T-cell (primary cell): ENCODE results near the gene PPM1K. TPM values are rescaled to one million over a fixed set of nuclear protein-coding genes. Genes with fewer than 3 reads are reported as not detected.
A peak's percentile ranks its signal among the peaks of the same experiment; 100 is the strongest.

Experiments
- ATAC-seq, 4 experiments: fragments of 200-7000 bp in 3 of 4; fragments of 150-1000 bp in 1 of 4; cut with Tn5 transposase; replicated peaks in 1 of 4; 1 replicate in 3 of 4; 2 replicates in 1 of 4; pipeline ENCODE4 v1.10.0; 2021; ENCODE audit warnings: moderate library complexity in 3 of 4, mild to moderate bottlenecking in 2 of 4, moderate number of reproducible peaks in 1 of 4
- CTCF ChIA-PET, 2 donors: fragments of 300-600 bp; sonication (Branson Sonifier 250); formaldehyde crosslinking; loops; one replicate each; lab custom pipeline; 2022; ENCODE audit warnings: antibody characterized with exemption in 2 of 2; lab: Charles Lee
- POLR2A ChIA-PET, 2 donors: fragments of 300-600 bp; sonication (Branson Sonifier 250); formaldehyde crosslinking; loops; one replicate each; lab custom pipeline; 2022; ENCODE audit warnings: antibody characterized with exemption in 2 of 2; lab: Charles Lee
- DNase-seq, 35 experiments: peaks; one replicate each; pipeline versions ENCODE4 v3.0.0 to v3.0.0-alpha.2; 2013 to 2023
- H3K27ac ChIP-seq: one replicate; pipeline ENCODE4 v1.5.1; 2013; ENCODE audit warnings: low read length
- H3K27me3 ChIP-seq, 2 experiments: replicated peaks in 1 of 2; 1 replicate in 1 of 2; 2 replicates in 1 of 2; pipeline versions ENCODE4 v1.6.1 to v1.7.0; 2013; ENCODE audit warnings: low read length in 1 of 2, mixed read lengths in 1 of 2; ENCODE audit not compliant: control insufficient read depth in 2 of 2, insufficient read depth in 2 of 2; ENCODE audit errors: extremely low read depth in 1 of 2
- H3K36me3 ChIP-seq, 2 donors: 1 replicate in 1 of 2; 2 replicates in 1 of 2; pipeline versions ENCODE4 v1.6.1 to v1.7.0; 2013; ENCODE audit warnings: low read length in 1 of 2; ENCODE audit not compliant: control insufficient read depth in 2 of 2, insufficient read depth in 1 of 2; ENCODE audit errors: extremely low read depth in 1 of 2
- H3K4me1 ChIP-seq, 2 experiments: 1 replicate in 1 of 2; 2 replicates in 1 of 2; pipeline versions ENCODE4 v1.6.1 to v1.7.0; 2013; ENCODE audit warnings: low read length in 2 of 2, mixed read lengths in 1 of 2; ENCODE audit not compliant: insufficient read depth in 2 of 2, control insufficient read depth in 1 of 2; ENCODE audit errors: extremely low read depth in 1 of 2
- H3K4me3 ChIP-seq, 2 donors: 1 replicate in 1 of 2; 2 replicates in 1 of 2; pipeline versions ENCODE4 v1.5.1 to v1.7.0; 2013; ENCODE audit warnings: mild to moderate bottlenecking in 2 of 2, low read length in 1 of 2, moderate library complexity in 1 of 2; ENCODE audit not compliant: control insufficient read depth in 1 of 2; ENCODE audit errors: extremely low read depth in 1 of 2
- H3K9me3 ChIP-seq: 2 replicates; pipeline ENCODE4 v1.7.0; 2013
- H3K27ac Mint-ChIP-seq, 2 donors: one replicate each; pipeline ENCODE4 v1.8.0; 2020 to 2021; ENCODE audit warnings: mild to moderate bottlenecking in 2 of 2, mixed read lengths in 2 of 2
- H3K27me3 Mint-ChIP-seq, 2 donors: one replicate each; pipeline ENCODE4 v1.8.0; 2021 to 2022; ENCODE audit warnings: mixed read lengths in 2 of 2
- H3K36me3 Mint-ChIP-seq: one replicate; pipeline ENCODE4 v1.8.0; 2021; ENCODE audit warnings: mixed read lengths
- H3K4me1 Mint-ChIP-seq, 3 donors: one replicate each; pipeline ENCODE4 v1.8.0; 2020 to 2022; ENCODE audit warnings: mixed read lengths in 3 of 3, mild to moderate bottlenecking in 1 of 3
- H3K4me3 Mint-ChIP-seq, 3 donors: one replicate each; pipeline ENCODE4 v1.8.0; 2020 to 2022; ENCODE audit warnings: mild to moderate bottlenecking in 3 of 3, mixed read lengths in 3 of 3, moderate library complexity in 3 of 3
- H3K9me3 Mint-ChIP-seq, 3 donors: one replicate each; pipeline ENCODE4 v1.8.0; 2020 to 2022; ENCODE audit warnings: mixed read lengths in 3 of 3
- WGBS: methylation state at CpG from one replicate; pipeline ENCODE4 v1.1.5; 2013; ENCODE audit warnings: missing lambda C conversion rate; ENCODE audit not compliant: insufficient coverage; 5-methylcytosine and 5-hydroxymethylcytosine counted together
- total RNA-seq, 35 experiments: library from RNA in 6 of 35; stranded (reverse) in 6 of 35; fragments of 120-200 nt in 1 of 35; gene quantifications; one replicate each; pipeline versions ENCODE4 v1.2.1 to v1.2.4 and lab custom pipeline; 2013 to 2026

Gene PPM1K
- total RNA-seq, 5 donors from 2014 or later (not counting 1 experiment from before 2014, with no cell fraction given): 74.2 to 91.1 (median 84.8) TPM

DNA sequence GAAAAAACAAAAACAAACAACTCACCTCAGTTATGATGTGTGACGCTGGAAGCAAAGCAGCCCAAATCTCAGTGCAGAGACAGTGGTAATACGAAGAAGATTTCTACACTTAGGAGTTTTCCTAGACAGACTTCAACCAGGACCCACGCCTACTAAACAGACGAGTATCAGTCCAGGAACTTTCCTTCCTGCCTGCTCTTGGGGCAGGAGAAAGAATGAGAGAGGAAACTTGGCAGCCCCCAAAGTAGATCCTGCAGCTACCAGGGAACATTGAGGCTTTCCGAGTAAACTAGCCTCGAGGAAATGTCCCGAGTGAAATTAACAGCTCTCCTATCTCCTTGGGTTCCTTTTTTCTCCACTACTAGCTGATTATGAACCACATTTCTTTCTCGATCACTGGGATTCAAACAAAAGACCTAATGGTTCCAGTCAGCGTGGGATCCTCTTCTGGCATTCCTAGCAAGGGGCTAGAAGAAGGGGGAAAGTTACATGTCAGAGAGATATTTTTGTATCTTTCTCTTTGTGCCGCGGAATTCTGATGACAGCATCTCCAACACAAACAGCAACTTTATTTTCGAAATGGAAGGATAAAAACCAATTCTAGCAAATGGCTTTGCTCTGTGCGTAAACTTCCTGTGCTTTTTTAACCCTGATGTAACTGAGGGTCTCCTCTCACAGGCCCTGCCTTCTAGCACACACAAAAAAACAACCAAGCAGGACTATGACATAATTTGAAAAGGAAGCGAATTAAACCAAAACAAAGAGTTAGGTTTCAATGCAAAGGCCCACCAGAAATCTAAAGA, 53.2 kb downstream of the PPM1K start:
- WGBS: 50% methylated on average over 3 of the region's 14 CpGs
- Histone ChIP-seq H3K4me1 (peaks cover 3 to 5% of the 10 kb centered on the region in 2 experiments), H3K9me3 (no peaks in the 10 kb centered on the region), H3K36me3 (no peaks in the 10 kb centered on the region), H3K27ac (peak overlapping the region; percentile 73), H3K27me3 (no peaks in the 10 kb centered on the region), H3K4me3 (peak overlapping the region in 1 of 2 donors; percentile 25)
- no peaks in the 10 kb centered on the region for H3K36me3 Mint-ChIP-seq
- ChIA-PET POLR2A (interaction anchor here in 1 of 2 donors (1.0 kb wide), 1 partner anchor 53 kb away, joined by 4 read pairs; the partner anchor contains the start of gene PPM1K), CTCF (interaction anchor here (0.6 to 1.4 kb wide), 4 partner anchors 13 to 381 kb away, joined by 3 to 5 read pairs (median 3); no protein-coding TSS in a partner anchor)
- H3K27ac Mint-ChIP-seq: peak overlapping the region; percentile 62 to 86
- DNase-seq (peak in 4 of 35 experiments; percentile 4 to 27 (median 10)), ATAC-seq (peak in 2 of 4 experiments; percentile 67 to 86)
- no peaks in the 10 kb centered on the region for H3K27me3 Mint-ChIP-seq
- peaks cover 18 to 19% (median 18%) of the 10 kb centered on the region in 3 donors for H3K4me1 Mint-ChIP-seq
- H3K9me3 Mint-ChIP-seq: peaks cover 0 to 7% (median 0%) of the 10 kb centered on the region in 3 donors
- peak overlapping the region; percentile 46 to 65 (median 49) for H3K4me3 Mint-ChIP-seq

- ATAC-seq: peak; percentile 52 to 63 (median 56)
- POLR2A ChIA-PET: no interaction called here
Measured at GRCh38 chr4:88230461-88230891, 53.9 kb downstream of the PPM1K start.

GRCh38 chr4:88227734-88228133, 56.6 kb downstream of the PPM1K start:
- POLR2A ChIA-PET: no interaction called here
- H3K36me3 Mint-ChIP-seq: no peaks in the 10 kb centered on the region
- CTCF ChIA-PET: interaction anchor here in 1 of 2 donors (0.5 kb wide), 1 partner anchor 35 kb away, joined by 4 read pairs; no protein-coding TSS in a partner anchor

More at GRCh38 chr4:88230461-88230891, 53.9 kb downstream of the PPM1K start:
- Histone ChIP-seq H3K9me3 (no peaks in the 10 kb centered on the region), H3K27me3 (no peaks in the 10 kb centered on the region), H3K36me3 (no peaks in the 10 kb centered on the region), H3K27ac (peak overlapping the region; percentile 73), H3K4me1 (peaks cover 3 to 5% of the 10 kb centered on the region in 2 experiments), H3K4me3 (peak overlapping the region in 1 of 2 donors; percentile 25)
- peaks cover 0 to 7% (median 0%) of the 10 kb centered on the region in 3 donors for H3K9me3 Mint-ChIP-seq
- no peaks in the 10 kb centered on the region for H3K27me3 Mint-ChIP-seq
- H3K36me3 Mint-ChIP-seq: no peaks in the 10 kb centered on the region
- peaks cover 18 to 19% (median 18%) of the 10 kb centered on the region in 3 donors for H3K4me1 Mint-ChIP-seq
- H3K4me3 Mint-ChIP-seq: peak overlapping the region; percentile 46 to 65 (median 49)
- CTCF ChIA-PET: interaction anchor here in 1 of 2 donors (0.7 to 1.2 kb wide), 2 partner anchors 19 to 89 kb away, joined by 3 to 4 read pairs; no protein-coding TSS in a partner anchor
- no CpG with 5 or more reads among the region's 1 CpG for WGBS
- DNase-seq: no peak
- H3K27ac Mint-ChIP-seq: peak overlapping the region; percentile 62 to 86

DNA sequence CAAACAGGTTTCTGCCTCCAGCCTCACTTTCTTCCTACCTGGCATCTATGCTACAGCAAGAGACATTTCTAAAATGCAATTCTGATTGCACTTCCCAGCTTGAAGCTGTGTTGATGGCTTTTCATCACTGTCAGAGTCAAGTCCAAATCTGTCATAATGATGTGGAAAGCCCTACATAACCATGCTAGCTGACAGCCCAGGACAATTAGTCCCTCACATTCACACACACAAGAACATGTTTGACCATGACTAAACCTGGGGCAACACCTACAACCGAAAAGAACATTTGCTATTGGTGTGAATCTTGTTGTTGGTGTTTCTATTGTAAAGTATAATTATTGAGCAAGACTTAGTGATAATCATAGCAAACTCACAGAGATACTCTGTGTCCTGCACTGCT, 58.2 kb downstream of the PPM1K start:
- Mint-ChIP-seq H3K9me3 (peaks cover 0 to 7% (median 0%) of the 10 kb centered on the region in 3 donors), H3K4me1 (peaks cover 8 to 9% (median 9%) of the 10 kb centered on the region in 3 donors), H3K36me3 (no peaks in the 10 kb centered on the region), H3K27me3 (no peaks in the 10 kb centered on the region), H3K27ac (no peak overlapping the region), H3K4me3 (no peak overlapping the region)
- WGBS: no CpG with 5 or more reads among the region's 1 CpG
- H3K27ac ChIP-seq: no peak overlapping the region
- ATAC-seq (no peak), DNase-seq (no peak)
- H3K9me3 ChIP-seq: no peaks in the 10 kb centered on the region
- peaks cover 3 to 5% of the 10 kb centered on the region in 2 experiments for H3K4me1 ChIP-seq
- no peak overlapping the region for H3K4me3 ChIP-seq
- POLR2A ChIA-PET: interaction anchor here in 1 of 2 donors (0.6 kb wide), 1 partner anchor 281 kb away, joined by 4 read pairs; no protein-coding TSS in a partner anchor
- CTCF ChIA-PET: interaction anchor here in 1 of 2 donors (1.2 kb wide), 1 partner anchor 289 kb away, joined by 4 read pairs; no protein-coding TSS in a partner anchor
- H3K36me3 ChIP-seq: no peaks in the 10 kb centered on the region
- peaks cover 0 to 3% of the 10 kb centered on the region in 2 experiments for H3K27me3 ChIP-seq

More at GRCh38 chr4:88227734-88228133, 56.6 kb downstream of the PPM1K start:
- 83% methylated on average over 1 of the region's 2 CpGs for WGBS
- ATAC-seq: no peak
- Mint-ChIP-seq H3K4me3 (no peak overlapping the region), H3K27me3 (no peaks in the 10 kb centered on the region), H3K27ac (no peak overlapping the region), H3K9me3 (peaks cover 0 to 7% (median 0%) of the 10 kb centered on the region in 3 donors), H3K4me1 (peaks cover 18 to 19% (median 18%) of the 10 kb centered on the region in 3 donors)
- Histone ChIP-seq H3K27ac (no peak overlapping the region), H3K27me3 (peaks cover 0 to 3% of the 10 kb centered on the region in 2 experiments), H3K9me3 (no peaks in the 10 kb centered on the region), H3K4me1 (peaks cover 3 to 5% of the 10 kb centered on the region in 2 experiments), H3K36me3 (no peaks in the 10 kb centered on the region), H3K4me3 (no peak overlapping the region)
- no peak for DNase-seq

- POLR2A ChIA-PET: interaction anchor here in 1 of 2 donors (0.6 kb wide), 1 partner anchor 282 kb away, joined by 4 read pairs; no protein-coding TSS in a partner anchor
- no peak overlapping the region for H3K27ac Mint-ChIP-seq
Measured at GRCh38 chr4:88225232-88226105, 58.9 kb downstream of the PPM1K start.

More at GRCh38 chr4:88225232-88226105, 58.9 kb downstream of the PPM1K start:
- peaks cover under 1 to 3% (median 2%) of the 10 kb centered on the region in 3 donors for H3K4me1 Mint-ChIP-seq
- Histone ChIP-seq H3K27ac (no peak overlapping the region), H3K36me3 (no peaks in the 10 kb centered on the region), H3K4me3 (no peak overlapping the region), H3K4me1 (peaks cover under 1 to 2% of the 10 kb centered on the region in 2 experiments), H3K27me3 (peaks cover 0 to 3% of the 10 kb centered on the region in 2 experiments), H3K9me3 (no peaks in the 10 kb centered on the region)
- CTCF ChIA-PET: interaction anchor here in 1 of 2 donors (1.2 to 1.6 kb wide), 2 partner anchors 290 kb away, joined by 4 to 9 read pairs; no protein-coding TSS in a partner anchor
- peak in 1 of 4 experiments; percentile 30 for ATAC-seq
- 60% methylated on average over 1 of the region's 3 CpGs for WGBS
- DNase-seq: no peak
- H3K4me3 Mint-ChIP-seq: no peak overlapping the region
- H3K9me3 Mint-ChIP-seq: peaks cover 0 to 7% (median 0%) of the 10 kb centered on the region in 3 donors
- H3K27me3 Mint-ChIP-seq: no peaks in the 10 kb centered on the region
- H3K36me3 Mint-ChIP-seq: no peaks in the 10 kb centered on the region
